ENCODE data around the gene UBAC2.
"Not testable (repeated sequence)": the region's sequence is repeated elsewhere in the genome, so short reads cannot be mapped to it uniquely, and the experiment has no call there.

The UBAC2 gene

GRCh38 chr13:99249178-99249577 lies 48.5 kb downstream of the UBAC2 start:
- not testable (repeated sequence) for H2AFZ ChIP-seq (ENCODE audit: low read length, unreplicated experiment); H3K4me1 ChIP-seq (ENCODE audit: control insufficient read depth, insufficient read depth, low read length, unreplicated experiment); H3K36me3 ChIP-seq (ENCODE audit: insufficient read depth, low read length); H3K27me3 ChIP-seq (ENCODE audit: insufficient read depth, low read length); H3K27ac ChIP-seq (ENCODE audit: low read depth, low read length); H3K4me3 ChIP-seq (ENCODE audit: low read depth, low read length); H3K79me2 ChIP-seq (ENCODE audit: control insufficient read depth, insufficient read depth, low read length, unreplicated experiment)

DNA sequence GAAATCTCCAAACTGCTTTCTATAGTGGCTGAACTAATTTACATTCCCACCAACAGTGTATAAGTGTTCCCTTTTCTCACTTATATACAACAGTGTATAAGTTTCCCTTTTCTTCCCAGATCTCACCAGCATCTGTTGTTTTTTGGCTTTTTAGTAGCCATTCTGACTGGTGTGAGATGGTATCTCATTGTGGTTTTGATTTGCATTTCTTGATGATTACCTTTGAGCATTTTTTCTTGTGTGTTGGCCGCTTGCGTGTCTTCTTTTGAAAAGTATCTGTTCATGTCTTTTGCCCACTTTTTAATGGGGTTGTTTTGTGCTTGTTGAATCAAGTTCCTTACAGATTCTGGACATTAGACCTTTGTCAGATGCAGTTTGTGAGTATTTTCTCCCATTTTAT lies 49.0 kb downstream of the UBAC2 start:
- H3K27me3 ChIP-seq (ENCODE audit: insufficient read depth, low read length); H3K27ac ChIP-seq (ENCODE audit: low read depth, low read length); H2AFZ ChIP-seq (ENCODE audit: low read length, unreplicated experiment); H3K4me3 ChIP-seq (ENCODE audit: low read depth, low read length); H3K79me2 ChIP-seq (ENCODE audit: control insufficient read depth, insufficient read depth, low read length, unreplicated experiment); H3K36me3 ChIP-seq (ENCODE audit: insufficient read depth, low read length); H3K4me1 ChIP-seq (ENCODE audit: control insufficient read depth, insufficient read depth, low read length, unreplicated experiment): not testable (repeated sequence)

- no peak overlapping the region for H3K27ac ChIP-seq (ENCODE audit: low read depth, low read length)
- H3K36me3 ChIP-seq (ENCODE audit: insufficient read depth, low read length): no peaks in the 10 kb centered on the region; the same call in 1 of the 2 replicates
- no peak overlapping the region for H3K4me3 ChIP-seq (ENCODE audit: low read depth, low read length)
- H3K27me3 ChIP-seq (ENCODE audit: insufficient read depth, low read length): no peaks in the 10 kb centered on the region
- no peaks in the 10 kb centered on the region for H3K4me1 ChIP-seq (ENCODE audit: control insufficient read depth, insufficient read depth, low read length, unreplicated experiment)
- H3K79me2 ChIP-seq (ENCODE audit: control insufficient read depth, insufficient read depth, low read length, unreplicated experiment): no peaks in the 10 kb centered on the region
- no peak overlapping the region for H2AFZ ChIP-seq (ENCODE audit: low read length, unreplicated experiment)
Observed at GRCh38 chr13:99250982-99251825, 50.5 kb downstream of the UBAC2 start.

- Histone ChIP-seq H2AFZ (ENCODE audit: low read length, unreplicated experiment) (no peak overlapping the region), H3K4me1 (ENCODE audit: control insufficient read depth, insufficient read depth, low read length, unreplicated experiment) (no peaks in the 10 kb centered on the region), H3K4me3 (ENCODE audit: low read depth, low read length) (no peak overlapping the region), H3K79me2 (ENCODE audit: control insufficient read depth, insufficient read depth, low read length, unreplicated experiment) (no peaks in the 10 kb centered on the region), H3K36me3 (ENCODE audit: insufficient read depth, low read length) (no peaks in the 10 kb centered on the region; the same call in 1 of the 2 replicates), H3K27ac (ENCODE audit: low read depth, low read length) (no peak overlapping the region), H3K27me3 (ENCODE audit: insufficient read depth, low read length) (no peaks in the 10 kb centered on the region)
Observed at GRCh38 chr13:99251921-99252320, 51.3 kb downstream of the UBAC2 start.

DNA sequence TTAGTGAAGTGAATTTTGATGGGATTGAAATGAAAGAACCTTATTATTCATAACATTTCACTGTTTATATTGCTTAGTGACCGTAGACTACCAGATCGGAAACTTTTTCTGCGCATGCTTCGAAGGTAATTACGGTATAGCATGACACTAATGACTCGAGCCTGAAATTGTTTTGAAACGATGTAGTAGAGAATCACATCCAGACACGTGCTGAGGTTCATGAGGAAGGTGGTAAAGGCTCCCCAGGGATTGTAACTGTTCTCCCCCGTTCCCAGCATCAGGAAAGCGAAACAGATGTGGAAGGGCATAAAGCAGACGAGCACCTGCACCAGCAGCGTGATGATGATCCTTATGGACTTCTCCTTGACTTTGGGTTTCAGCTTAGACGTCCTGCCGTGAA lies 54.2 kb downstream of the UBAC2 start:
- H3K79me2 ChIP-seq (ENCODE audit: control insufficient read depth, insufficient read depth, low read length, unreplicated experiment): no peaks in the 10 kb centered on the region
- no peaks in the 10 kb centered on the region; the same call in 1 of the 2 replicates for H3K36me3 ChIP-seq (ENCODE audit: insufficient read depth, low read length)

GRCh38 chr13:99255271-99255670 lies 54.6 kb downstream of the UBAC2 start:
- no peak overlapping the region for H3K27ac ChIP-seq (ENCODE audit: low read depth, low read length)
- no peaks in the 10 kb centered on the region for H3K4me1 ChIP-seq (ENCODE audit: control insufficient read depth, insufficient read depth, low read length, unreplicated experiment)
- H3K36me3 ChIP-seq (ENCODE audit: insufficient read depth, low read length): no peaks in the 10 kb centered on the region; the same call in 1 of the 2 replicates
- no peaks in the 10 kb centered on the region for H3K79me2 ChIP-seq (ENCODE audit: control insufficient read depth, insufficient read depth, low read length, unreplicated experiment)
- H3K27me3 ChIP-seq (ENCODE audit: insufficient read depth, low read length): no peaks in the 10 kb centered on the region
- H2AFZ ChIP-seq (ENCODE audit: low read length, unreplicated experiment): no peak overlapping the region
- H3K4me3 ChIP-seq (ENCODE audit: low read depth, low read length): no peak overlapping the region

More for the DNA sequence above, 54.2 kb downstream of the UBAC2 start:
- Histone ChIP-seq H3K4me3 (ENCODE audit: low read depth, low read length) (no peak overlapping the region), H3K4me1 (ENCODE audit: control insufficient read depth, insufficient read depth, low read length, unreplicated experiment) (no peaks in the 10 kb centered on the region), H3K27ac (ENCODE audit: low read depth, low read length) (no peak overlapping the region), H2AFZ (ENCODE audit: low read length, unreplicated experiment) (no peak overlapping the region), H3K27me3 (ENCODE audit: insufficient read depth, low read length) (no peaks in the 10 kb centered on the region)

- H3K27ac ChIP-seq (ENCODE audit: low read depth, low read length): no peak overlapping the region
- H3K4me3 ChIP-seq (ENCODE audit: low read depth, low read length): no peak overlapping the region
- H3K79me2 ChIP-seq (ENCODE audit: control insufficient read depth, insufficient read depth, low read length, unreplicated experiment): no peaks in the 10 kb centered on the region
- H3K27me3 ChIP-seq (ENCODE audit: insufficient read depth, low read length): no peaks in the 10 kb centered on the region
- H2AFZ ChIP-seq (ENCODE audit: low read length, unreplicated experiment): no peak overlapping the region
- no peaks in the 10 kb centered on the region; the same call in 1 of the 2 replicates for H3K36me3 ChIP-seq (ENCODE audit: insufficient read depth, low read length)
- H3K4me1 ChIP-seq (ENCODE audit: control insufficient read depth, insufficient read depth, low read length, unreplicated experiment): no peaks in the 10 kb centered on the region
Observed at GRCh38 chr13:99256283-99256682, 55.6 kb downstream of the UBAC2 start.

DNA sequence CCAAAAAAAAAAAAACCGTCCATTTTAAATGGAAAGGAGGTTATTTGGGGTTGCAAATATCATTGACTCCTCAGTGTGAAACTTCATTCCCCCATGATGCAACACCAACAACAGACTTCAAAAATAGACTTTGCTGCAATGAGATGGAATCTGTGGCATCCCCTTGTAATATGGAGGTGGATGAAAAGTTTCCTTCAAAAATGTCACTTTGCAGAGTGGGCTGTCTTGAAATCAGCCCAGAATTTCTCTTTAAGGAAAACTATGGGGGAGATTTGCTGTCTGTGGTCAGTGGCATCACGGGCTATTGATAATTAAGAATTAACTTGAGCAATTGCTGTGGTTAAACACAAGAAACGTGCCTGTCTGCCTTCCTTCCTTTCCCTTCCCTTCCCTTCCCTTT lies 56.1 kb downstream of the UBAC2 start:
- no peaks in the 10 kb centered on the region for H3K27me3 ChIP-seq (ENCODE audit: insufficient read depth, low read length)
- H3K36me3 ChIP-seq (ENCODE audit: insufficient read depth, low read length): no peaks in the 10 kb centered on the region; the same call in 1 of the 2 replicates
- H2AFZ ChIP-seq (ENCODE audit: low read length, unreplicated experiment): no peak overlapping the region
- no peak overlapping the region for H3K4me3 ChIP-seq (ENCODE audit: low read depth, low read length)
- no peaks in the 10 kb centered on the region for H3K4me1 ChIP-seq (ENCODE audit: control insufficient read depth, insufficient read depth, low read length, unreplicated experiment)
- H3K79me2 ChIP-seq (ENCODE audit: control insufficient read depth, insufficient read depth, low read length, unreplicated experiment): no peaks in the 10 kb centered on the region
- no peak overlapping the region for H3K27ac ChIP-seq (ENCODE audit: low read depth, low read length)

GRCh38 chr13:99257291-99257690 lies 56.6 kb downstream of the UBAC2 start:
- H3K27ac ChIP-seq (ENCODE audit: low read depth, low read length): no peak overlapping the region
- no peak overlapping the region for H3K4me3 ChIP-seq (ENCODE audit: low read depth, low read length)
- no peaks in the 10 kb centered on the region; the same call in 1 of the 2 replicates for H3K36me3 ChIP-seq (ENCODE audit: insufficient read depth, low read length)
- H3K79me2 ChIP-seq (ENCODE audit: control insufficient read depth, insufficient read depth, low read length, unreplicated experiment): no peaks in the 10 kb centered on the region
- H2AFZ ChIP-seq (ENCODE audit: low read length, unreplicated experiment): no peak overlapping the region
- H3K27me3 ChIP-seq (ENCODE audit: insufficient read depth, low read length): no peaks in the 10 kb centered on the region
- no peaks in the 10 kb centered on the region for H3K4me1 ChIP-seq (ENCODE audit: control insufficient read depth, insufficient read depth, low read length, unreplicated experiment)

DNA sequence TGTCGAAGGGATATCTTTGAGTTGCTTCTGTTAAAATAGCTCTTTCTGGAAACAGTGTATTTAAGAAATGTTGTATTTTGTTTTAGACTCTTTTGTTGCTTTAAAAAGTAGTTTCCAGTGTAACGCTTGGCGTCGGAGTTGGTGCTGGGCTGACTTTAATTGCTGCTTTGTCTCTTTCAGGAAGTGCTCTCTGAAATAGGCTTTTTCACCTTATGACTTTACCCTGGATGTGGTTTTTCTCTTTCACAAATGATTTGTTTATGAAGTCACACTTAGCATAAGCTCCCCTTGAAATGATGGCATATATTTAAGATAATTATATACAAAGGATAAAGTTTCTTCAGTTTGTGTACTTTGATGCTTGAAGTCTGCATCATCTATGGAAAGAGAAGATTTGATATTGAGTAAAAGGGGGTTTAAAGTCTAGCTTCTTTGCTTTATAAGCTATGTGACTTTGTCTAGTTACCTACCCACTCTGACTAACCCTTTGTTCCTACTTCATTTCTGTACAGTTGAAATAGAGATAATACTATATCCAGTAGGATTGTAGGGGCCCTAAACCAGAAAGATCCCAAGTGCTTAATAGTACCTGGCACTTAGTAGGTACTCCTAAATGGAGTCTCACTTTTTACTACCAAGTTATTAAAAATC lies 57.7 kb downstream of the UBAC2 start, which contains the start of gene GPR18:
Gene GPR18 (minus strand): TSS at position 170 of the 651 bp plus-strand sequence. CDS start 2,507 bp downstream, outside the sequence.
- Histone ChIP-seq H3K27ac (ENCODE audit: low read depth, low read length) (no peak within 1 kb of the TSS), H3K4me3 (ENCODE audit: low read depth, low read length) (no peak within 1 kb of the TSS), H3K79me2 (ENCODE audit: control insufficient read depth, insufficient read depth, low read length, unreplicated experiment) (no peaks in the 10 kb centered on the region), H3K36me3 (ENCODE audit: insufficient read depth, low read length) (no peaks in the 10 kb centered on the region; the same call in 1 of the 2 replicates), H3K27me3 (ENCODE audit: insufficient read depth, low read length) (no peaks in the 10 kb centered on the region), H2AFZ (ENCODE audit: low read length, unreplicated experiment) (no peak within 1 kb of the TSS), H3K4me1 (ENCODE audit: control insufficient read depth, insufficient read depth, low read length, unreplicated experiment) (no peaks in the 10 kb centered on the region)
